ENCODE measurements around the gene STOML1. TPM values are rescaled to one million over a fixed set of nuclear protein-coding genes. Genes with fewer than 3 reads are reported as not detected.

STOML1 gene
- total RNA-seq, 3 donors from 2014 or later, result 11.5 to 13.4 (median 12.4) TPM

DNA sequence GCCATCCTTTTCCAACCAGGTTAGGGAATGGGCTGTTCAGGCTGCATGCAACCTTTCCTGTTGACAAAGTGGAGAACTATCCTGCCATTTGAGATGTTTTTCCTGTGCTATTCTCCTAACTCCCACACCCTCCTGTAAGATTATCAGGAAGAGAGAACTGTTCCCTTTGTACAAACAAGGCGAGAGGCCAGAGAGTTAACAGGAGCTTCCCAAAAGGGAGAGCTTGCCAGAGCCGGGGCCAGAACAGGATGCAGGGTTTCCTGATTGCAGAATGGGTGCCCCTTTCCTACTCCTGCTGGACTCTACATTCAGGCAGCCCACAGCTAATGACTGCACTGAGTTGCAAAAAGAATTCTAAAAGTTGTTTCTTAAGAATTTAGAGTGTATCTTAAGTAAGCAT, 19.5 kb upstream of the STOML1 start:
- no peaks in the 10 kb centered on the region for H3K36me3 ChIP-seq (ENCODE audit: low read depth)
- ATAC-seq (peak; percentile 86), DNase-seq (peak in 2 of 3 donors; percentile 42 to 49)
- TF ChIP-seq CTCF (IDR thresholded peaks at IDR 0.05), result no peak
- no peak overlapping the region for H3K4me3 ChIP-seq
- no peaks in the 10 kb centered on the region for H3K9me3 ChIP-seq
- peaks cover 33% of the 10 kb centered on the region for H3K4me1 ChIP-seq (ENCODE audit: low read depth)
- intact Hi-C loops (cut with DNase I, micrococcal nuclease), result no loop called here

GRCh38 chr15:74010929-74011540, 18.9 kb upstream of the STOML1 start:
- no peak for DNase-seq
- ATAC-seq, result peak; percentile 30
- Histone ChIP-seq H3K4me3 (no peak overlapping the region), H3K4me1 (ENCODE audit: low read depth) (peaks cover 35% of the 10 kb centered on the region), H3K9me3 (no peaks in the 10 kb centered on the region), H3K36me3 (ENCODE audit: low read depth) (no peaks in the 10 kb centered on the region)
- intact Hi-C loops (cut with DNase I, micrococcal nuclease), result no loop called here
- TF ChIP-seq CTCF (IDR thresholded peaks at IDR 0.05), result no peak

- H3K4me3 ChIP-seq, result no peak overlapping the region
- intact Hi-C loops (cut with DNase I, micrococcal nuclease), result no loop called here
- DNase-seq (no peak), ATAC-seq (no peak)
- no peaks in the 10 kb centered on the region for H3K36me3 ChIP-seq (ENCODE audit: low read depth)
- H3K9me3 ChIP-seq, result no peaks in the 10 kb centered on the region
- peaks cover 35% of the 10 kb centered on the region for H3K4me1 ChIP-seq (ENCODE audit: low read depth)
- no peak for TF ChIP-seq CTCF (IDR thresholded peaks at IDR 0.05)
Measured at GRCh38 chr15:74008901-74009300, 16.8 kb upstream of the STOML1 start.

DNA sequence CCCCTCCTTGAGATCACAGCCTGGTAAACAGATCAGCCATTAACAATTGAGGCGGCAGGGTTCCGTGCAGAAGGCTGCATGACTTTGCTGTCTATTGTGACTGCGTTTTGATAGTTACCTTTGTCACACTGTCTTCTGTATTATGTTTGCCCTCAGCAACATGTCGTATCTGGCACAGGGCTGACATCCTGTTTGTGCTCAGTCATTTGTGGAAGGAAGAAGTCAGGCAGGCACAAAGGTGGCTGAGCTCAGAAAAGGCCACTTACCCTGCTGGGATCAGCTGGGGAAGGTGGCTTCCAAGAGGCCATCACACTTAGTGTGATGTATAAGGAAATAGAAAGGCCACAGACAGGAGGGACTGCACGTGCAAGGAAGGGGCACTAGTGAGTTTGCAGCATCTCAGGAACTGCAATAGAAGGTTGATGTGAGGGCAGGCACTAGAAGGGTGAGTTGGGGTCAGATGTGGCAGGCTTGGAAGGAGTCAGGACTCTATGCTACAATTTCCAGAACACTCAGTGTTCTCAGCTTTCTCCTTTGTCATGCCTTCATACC, 15.8 kb upstream of the STOML1 start:
- H3K36me3 ChIP-seq (ENCODE audit: low read depth), result no peaks in the 10 kb centered on the region
- H3K4me3 ChIP-seq, result no peak overlapping the region
- intact Hi-C loops (cut with DNase I, micrococcal nuclease), result no loop called here
- no peak for TF ChIP-seq CTCF (IDR thresholded peaks at IDR 0.05)
- H3K9me3 ChIP-seq, result no peaks in the 10 kb centered on the region
- H3K4me1 ChIP-seq (ENCODE audit: low read depth), result peaks cover 35% of the 10 kb centered on the region
- ATAC-seq, result peak; percentile 69
- DNase-seq, result no peak

GRCh38 chr15:74006774-74007639, 14.9 kb upstream of the STOML1 start:
- no peak for TF ChIP-seq CTCF (IDR thresholded peaks at IDR 0.05)
- Histone ChIP-seq H3K4me3 (no peak overlapping the region), H3K36me3 (ENCODE audit: low read depth) (no peaks in the 10 kb centered on the region), H3K4me1 (ENCODE audit: low read depth) (peaks cover 34% of the 10 kb centered on the region), H3K9me3 (no peaks in the 10 kb centered on the region)
- intact Hi-C loops (cut with DNase I, micrococcal nuclease), result no loop called here
- ATAC-seq (no peak), DNase-seq (no peak)
